Effector memory CD8-positive, alpha-beta T cell (primary cell): ENCODE results near the gene UBTFL1.

Experiments
- ATAC-seq: fragments of 150-1000 bp; cut with Tn5 transposase; replicated peaks from 2 replicates; pipeline ENCODE4 v1.10.0; 2021; ENCODE audit warnings: mild to moderate bottlenecking, moderate library complexity
- DNase-seq, 3 experiments: peaks; one replicate each; pipeline ENCODE4 v3.0.0; 2021
- H3K27ac Mint-ChIP-seq, 2 donors: one replicate each; pipeline ENCODE4 v1.8.0; 2022; ENCODE audit warnings: mild to moderate bottlenecking in 2 of 2, mixed read lengths in 2 of 2, moderate library complexity in 2 of 2
- H3K27me3 Mint-ChIP-seq, 2 donors: one replicate each; pipeline ENCODE4 v1.8.0; 2022; ENCODE audit warnings: mixed read lengths in 2 of 2
- H3K36me3 Mint-ChIP-seq: one replicate; pipeline ENCODE4 v1.8.0; 2022; ENCODE audit warnings: mild to moderate bottlenecking, moderate library complexity, mixed read lengths; ENCODE audit not compliant: insufficient read depth
- H3K4me1 Mint-ChIP-seq, 2 donors: one replicate each; pipeline ENCODE4 v1.8.0; 2022; ENCODE audit warnings: low read depth in 2 of 2, mixed read lengths in 2 of 2
- H3K4me3 Mint-ChIP-seq, 2 donors: one replicate each; pipeline ENCODE4 v1.8.0; 2022; ENCODE audit warnings: mild to moderate bottlenecking in 2 of 2, mixed read lengths in 2 of 2, moderate library complexity in 2 of 2
- H3K9me3 Mint-ChIP-seq, 2 donors: one replicate each; pipeline ENCODE4 v1.8.0; 2022; ENCODE audit warnings: mixed read lengths in 2 of 2

Gene UBTFL1

DNA sequence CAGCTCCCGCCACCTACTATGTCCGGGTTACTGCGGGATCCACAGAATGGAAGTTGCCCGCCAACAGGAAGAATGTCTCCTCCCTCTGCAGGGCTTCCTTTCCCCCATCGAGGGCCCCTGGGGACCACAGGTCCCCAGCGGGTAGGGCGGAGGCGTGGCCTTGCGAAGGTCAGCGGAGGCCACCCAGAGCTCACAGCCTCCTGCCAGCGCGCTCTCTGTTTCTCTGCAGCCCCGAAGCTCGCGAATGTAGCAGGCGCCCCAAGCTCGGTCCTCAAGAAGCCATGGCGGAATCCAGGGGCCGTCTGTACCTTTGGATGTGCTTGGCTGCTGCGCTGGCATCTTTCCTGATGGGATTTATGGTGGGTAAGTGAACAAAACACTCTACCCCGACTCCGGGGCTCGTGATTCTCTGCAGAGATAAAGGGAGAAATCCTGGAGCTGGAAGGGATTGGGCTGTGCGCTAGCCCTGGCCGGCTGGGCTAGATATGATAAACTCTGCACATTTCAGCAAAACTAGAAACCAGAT, 48.8 kb downstream of the UBTFL1 start, which contains the start of gene NAALAD2:
Gene NAALAD2 (plus strand): TSS at position 186 of the 526 bp plus-strand sequence. CDS start 96 bp downstream, at position 282.
- Mint-ChIP-seq H3K36me3 (peaks cover 3% of the 10 kb centered on the region), H3K27ac (no peak within 1 kb of the TSS), H3K27me3 (peaks cover 14 to 27% of the 10 kb centered on the region in 2 donors), H3K9me3 (peaks cover 0 to 2% of the 10 kb centered on the region in 2 donors), H3K4me3 (peak within 1 kb of the TSS; percentile 29 to 51), H3K4me1 (peaks cover 3 to 4% of the 10 kb centered on the region in 2 donors)
- ATAC-seq (peak; percentile 17), DNase-seq (no peak)

DNA sequence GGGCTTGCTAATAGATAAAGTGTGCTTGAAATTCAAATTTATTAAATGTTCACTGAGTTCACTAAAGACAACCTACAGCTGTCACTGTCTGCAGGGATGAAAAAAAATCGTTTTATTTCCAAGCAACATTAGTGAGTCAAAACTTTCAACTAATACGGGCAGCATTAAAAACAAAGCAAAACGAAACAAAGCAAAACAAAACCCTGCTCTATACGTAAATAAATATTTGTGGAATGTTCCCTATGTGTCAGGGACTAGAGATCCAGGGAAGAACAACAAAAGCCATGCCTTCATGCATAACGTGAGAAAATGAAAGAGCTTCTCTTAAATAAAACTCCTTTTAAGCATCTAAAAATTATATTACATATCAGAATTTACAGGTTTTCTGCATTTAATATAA, 49.3 kb downstream of the UBTFL1 start:
- peaks cover 3 to 4% of the 10 kb centered on the region in 2 donors for H3K4me1 Mint-ChIP-seq
- H3K9me3 Mint-ChIP-seq = peaks cover 0 to 2% of the 10 kb centered on the region in 2 donors
- peak overlapping the region; percentile 13 to 51 for H3K4me3 Mint-ChIP-seq
- no peak for DNase-seq
- no peak overlapping the region for H3K27ac Mint-ChIP-seq
- no peak for ATAC-seq
- peaks cover 14 to 30% of the 10 kb centered on the region in 2 donors for H3K27me3 Mint-ChIP-seq
- peaks cover 3% of the 10 kb centered on the region for H3K36me3 Mint-ChIP-seq
